HepG2 (cell line): ENCODE results near the gene SLC25A11. TPM values are rescaled to one million over a fixed set of nuclear protein-coding genes. Genes with fewer than 3 reads are reported as not detected.

Experiments used
- CBX2 ChIP-seq, 2 experiments: fragments of 200-600 bp in 1 of 2; sonication (generic); formaldehyde crosslinking in 1 of 2; IDR thresholded peaks; 2 replicates each; pipeline versions ENCODE4 v1.7.0 to v1.8.1; 2018 to 2022; ENCODE audit warnings: low read depth in 2 of 2, low read length in 1 of 2, mild to moderate bottlenecking in 1 of 2, missing genetic modification reagents in 1 of 2
- CHD4 ChIP-seq: fragments of 200-600 bp; sonication (generic); IDR thresholded peaks from 2 replicates; pipeline ENCODE4 v1.7.0; 2017; ENCODE audit warnings: mild to moderate bottlenecking, low read length, borderline replicate concordance
- E2F5 ChIP-seq: sonication (generic); formaldehyde crosslinking; conservative IDR thresholded peaks from 2 replicates; pipeline ENCODE4 v1.4.0; 2020; ENCODE audit warnings: missing genetic modification reagents
- FOXA3 ChIP-seq: IDR thresholded peaks from 2 replicates; pipeline ENCODE4 v1.6.1; 2016; ENCODE audit warnings: missing genetic modification reagents, missing compliant biosample characterization
- KDM6A ChIP-seq: IDR thresholded peaks from 2 replicates; pipeline ENCODE4 v1.6.1; 2016; ENCODE audit warnings: low read depth
- MED13 ChIP-seq: sonication (generic); formaldehyde crosslinking; IDR thresholded peaks from 2 replicates; pipeline ENCODE4 v1.5.0; 2020; ENCODE audit warnings: missing genetic modification reagents
- MEF2D ChIP-seq: sonication (generic); formaldehyde crosslinking; IDR thresholded peaks from 2 replicates; pipeline ENCODE4 v1.5.1; 2020; ENCODE audit warnings: mild to moderate bottlenecking, missing genetic modification reagents
- NFIB ChIP-seq: sonication (generic); formaldehyde crosslinking; IDR thresholded peaks from 2 replicates; pipeline ENCODE4 v1.9.0; 2021; ENCODE audit warnings: missing genetic modification reagents, mild to moderate bottlenecking, borderline replicate concordance
- NFYC ChIP-seq: IDR thresholded peaks from 2 replicates; pipeline ENCODE4 v1.6.1; 2016; ENCODE audit warnings: missing genetic modification reagents, missing compliant biosample characterization
- NONO ChIP-seq, 2 experiments: fragments of 450-650 bp in 1 of 2; sonication (generic) in 1 of 2; formaldehyde crosslinking in 1 of 2; IDR thresholded peaks in 1 of 2; conservative IDR thresholded peaks in 1 of 2; 2 replicates each; pipeline versions ENCODE4 v1.6.1 to v1.8.0; 2017 to 2022; ENCODE audit warnings: mild to moderate bottlenecking in 1 of 2, missing genetic modification reagents in 1 of 2, moderate library complexity in 1 of 2
- PHF21A ChIP-seq: sonication (generic); formaldehyde crosslinking; IDR thresholded peaks from 2 replicates; pipeline ENCODE4 v1.5.0; 2020; ENCODE audit warnings: mild to moderate bottlenecking, missing genetic modification reagents
- RBM39 ChIP-seq: fragments of 200-400 bp; formaldehyde crosslinking; IDR thresholded peaks from one replicate; pipeline ENCODE4 v1.6.1; 2018; ENCODE audit warnings: antibody characterized with exemption, mild to moderate bottlenecking, low read depth, low read length; ENCODE audit not compliant: poor library complexity, severe bottlenecking
- SALL2 ChIP-seq: sonication (generic); formaldehyde crosslinking; IDR thresholded peaks from 2 replicates; pipeline ENCODE4 v1.8.1; 2023; ENCODE audit warnings: mild to moderate bottlenecking, missing genetic modification reagents, inconsistent platforms
- ZBTB37 ChIP-seq: sonication (generic); formaldehyde crosslinking; IDR thresholded peaks from 2 replicates; pipeline ENCODE4 v1.4.0; 2020; ENCODE audit warnings: mild to moderate bottlenecking, missing genetic modification reagents
- ZNF354B ChIP-seq: sonication (generic); formaldehyde crosslinking; IDR thresholded peaks from 2 replicates; pipeline ENCODE4 v1.8.0; 2022; ENCODE audit warnings: mild to moderate bottlenecking, missing genetic modification reagents
- ZNF431 ChIP-seq: sonication (generic); formaldehyde crosslinking; IDR thresholded peaks from 2 replicates; pipeline ENCODE4 v1.9.0; 2022; ENCODE audit warnings: missing genetic modification reagents, low read depth, mild to moderate bottlenecking, borderline replicate concordance
- ZNF468 ChIP-seq: sonication (generic); formaldehyde crosslinking; IDR thresholded peaks from 2 replicates; pipeline ENCODE4 v1.8.0; 2022; ENCODE audit warnings: mild to moderate bottlenecking, moderate library complexity, missing genetic modification reagents
- ZNF670 ChIP-seq: sonication (generic); formaldehyde crosslinking; IDR thresholded peaks from 2 replicates; pipeline ENCODE4 v1.8.0; 2022; ENCODE audit warnings: mild to moderate bottlenecking, missing genetic modification reagents, borderline replicate concordance
- ZNF672 ChIP-seq: sonication (generic); formaldehyde crosslinking; IDR thresholded peaks from 2 replicates; pipeline ENCODE4 v1.8.1; 2022; ENCODE audit warnings: missing genetic modification reagents
- polyA plus RNA-seq, 8 experiments: library from polyadenylated mRNA; depleted of rRNA in 3 of 8; stranded (reverse) in 7 of 8; unstranded in 1 of 8; fragments of >200 nt; fragmentation: Illumina TruSeq in 4 of 8; extraction: Trizol in 4 of 8; gene quantifications; 2 replicates each; pipeline versions ENCODE4 v1.2.1 to v1.2.3, GENCODE V29; 2011 to 2016; ENCODE audit warnings: low read depth in 4 of 8, missing spikeins in 1 of 8, mixed read lengths in 1 of 8; ENCODE audit not compliant: insufficient read depth in 1 of 8
- total RNA-seq, 5 experiments: library from RNA; depleted of rRNA; stranded (reverse); fragments of >200 nt; fragmentation: Illumina TruSeq; extraction: Trizol; gene quantifications; 2 replicates each; pipeline ENCODE4 v1.2.3, GENCODE V29; 2016; ENCODE audit warnings: low read depth in 1 of 5
- TF ChIP-seq, protein P1 (sequence below): sonication (generic); formaldehyde crosslinking; IDR thresholded peaks from 2 replicates; pipeline ENCODE4 v1.5.0; 2020; ENCODE audit warnings: mild to moderate bottlenecking, missing genetic modification reagents, borderline replicate concordance

Gene SLC25A11
- total and polyA plus RNA-seq, 2 of the 13 experiments (the other 11 are each of a cell fraction or from before 2014, with no cell fraction given): 35.4 to 47.2 TPM

GRCh38 chr17:4967539-4968485 is 28.0 kb upstream of the SLC25A11 start, which contains the start of gene SPAG7 (continued):
- TF ChIP-seq KDM6A (no peak), ZNF670 (CRISPR knock-in tag) (peak; percentile 46), RBM39 (no peak), CHD4 (no peak), ZNF672 (no peak), MED13 (no peak; the same call in 1 of the 2 replicates), NFYC (CRISPR knock-in tag) (peak; percentile 6; the same call in 1 of the 2 replicates), ZBTB37 (CRISPR knock-in tag) (no peak), ZNF354B (peak; percentile 74; the same call in 1 of the 2 replicates), NFIB (CRISPR knock-in tag) (peak; percentile 77; the same call in 1 of the 2 replicates), PHF21A (CRISPR knock-in tag) (peak; percentile 17), ZNF431 (CRISPR knock-in tag) (no peak), NONO (IDR thresholded peaks at IDR 0.05) (no peak), NONO (CRISPR knock-in tag; conservative IDR thresholded peaks at IDR 0.05) (no peak; the same call in none of the 2 replicates), E2F5 (CRISPR knock-in tag) (no peak), SALL2 (CRISPR knock-in tag) (no peak), ZNF468 (CRISPR knock-in tag) (no peak), FOXA3 (CRISPR knock-in tag) (peak; percentile 61; the same call in 1 of the 2 replicates), CBX2 (IDR thresholded peaks at IDR 0.05; ENCODE audit: low read depth, low read length) (no peak), CBX2 (CRISPR knock-in tag; IDR thresholded peaks at IDR 0.05; ENCODE audit: low read depth) (no peak), MEF2D (no peak)
- TF ChIP-seq, protein P1, sequence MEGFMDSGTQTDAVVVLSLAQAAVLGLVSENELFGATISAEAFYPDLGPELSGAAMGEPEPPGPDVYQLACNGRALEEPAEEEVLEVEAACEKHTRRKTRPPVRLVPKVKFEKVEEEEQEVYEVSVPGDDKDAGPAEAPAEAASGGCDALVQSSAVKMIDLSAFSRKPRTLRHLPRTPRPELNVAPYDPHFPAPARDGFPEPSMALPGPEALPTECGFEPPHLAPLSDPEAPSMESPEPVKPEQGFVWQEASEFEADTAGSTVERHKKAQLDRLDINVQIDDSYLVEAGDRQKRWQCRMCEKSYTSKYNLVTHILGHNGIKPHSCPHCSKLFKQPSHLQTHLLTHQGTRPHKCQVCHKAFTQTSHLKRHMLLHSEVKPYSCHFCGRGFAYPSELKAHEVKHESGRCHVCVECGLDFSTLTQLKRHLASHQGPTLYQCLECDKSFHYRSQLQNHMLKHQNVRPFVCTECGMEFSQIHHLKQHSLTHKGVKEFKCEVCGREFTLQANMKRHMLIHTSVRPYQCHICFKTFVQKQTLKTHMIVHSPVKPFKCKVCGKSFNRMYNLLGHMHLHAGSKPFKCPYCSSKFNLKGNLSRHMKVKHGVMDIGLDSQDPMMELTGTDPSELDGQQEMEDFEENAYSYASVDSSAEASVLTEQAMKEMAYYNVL (CRISPR knock-in tag): 0 out of 2 replicates have a peak, but pooled peaks have one; percentile 6
